Esophagus (tissue), 2 donors: Measurements from ENCODE around the gene PLAGL2. TPM values are rescaled to one million over a fixed set of nuclear protein-coding genes. Genes with fewer than 3 reads are reported as not detected.
A peak's percentile ranks its signal among the peaks of the same experiment; 100 is the strongest.

Experiments used
- H3K27ac ChIP-seq, 2 donors: one replicate each; pipeline ENCODE4 v1.5.1; 2013; ENCODE audit warnings: low read depth in 2 of 2, mild to moderate bottlenecking in 2 of 2, inconsistent platforms in 1 of 2, low read length in 1 of 2, moderate library complexity in 1 of 2
- H3K27me3 ChIP-seq, 2 donors: one replicate each; pipeline ENCODE4 v1.6.1; 2013; ENCODE audit warnings: low read length in 2 of 2, control low read depth in 1 of 2, mild to moderate bottlenecking in 1 of 2; ENCODE audit not compliant: insufficient read depth in 2 of 2, control insufficient read depth in 1 of 2
- H3K36me3 ChIP-seq, 2 donors: one replicate each; pipeline ENCODE4 v1.6.1; 2013; ENCODE audit warnings: low read length in 1 of 2; ENCODE audit not compliant: control insufficient read depth in 2 of 2, insufficient read depth in 2 of 2
- H3K4me1 ChIP-seq, 2 donors: one replicate each; pipeline ENCODE4 v1.6.1; 2013; ENCODE audit warnings: low read length in 1 of 2; ENCODE audit not compliant: control insufficient read depth in 2 of 2, insufficient read depth in 2 of 2
- H3K4me3 ChIP-seq, 2 donors: one replicate each; pipeline ENCODE4 v1.5.1; 2013; ENCODE audit warnings: low read length in 2 of 2, mild to moderate bottlenecking in 2 of 2, low read depth in 1 of 2, moderate library complexity in 1 of 2
- H3K9me3 ChIP-seq, 2 donors: one replicate each; pipeline ENCODE4 v1.6.1; 2013; ENCODE audit warnings: mild to moderate bottlenecking in 2 of 2, low read depth in 1 of 2, low read length in 1 of 2, moderate library complexity in 1 of 2; ENCODE audit not compliant: control insufficient read depth in 2 of 2, insufficient read depth in 1 of 2
- WGBS, 2 donors: extraction: QIAGEN DNeasy Blood & Tissue Kit; methylation state at CpG; one replicate each; pipeline ENCODE4 v1.1.7; 2013; 5-methylcytosine and 5-hydroxymethylcytosine counted together
- polyA plus RNA-seq, 2 donors: library from polyadenylated mRNA; stranded (reverse); fragments of 200-250 nt; gene quantifications; one replicate each; pipeline ENCODE4 v1.2.3, GENCODE V29; 2013
- donor health status: healthy with polysubstance abuse.
- donor health status: Bipolar disorder and iron deficiency.

The PLAGL2 gene
- polyA plus RNA-seq, 2 donors = 4.1 to 6.4 TPM

DNA sequence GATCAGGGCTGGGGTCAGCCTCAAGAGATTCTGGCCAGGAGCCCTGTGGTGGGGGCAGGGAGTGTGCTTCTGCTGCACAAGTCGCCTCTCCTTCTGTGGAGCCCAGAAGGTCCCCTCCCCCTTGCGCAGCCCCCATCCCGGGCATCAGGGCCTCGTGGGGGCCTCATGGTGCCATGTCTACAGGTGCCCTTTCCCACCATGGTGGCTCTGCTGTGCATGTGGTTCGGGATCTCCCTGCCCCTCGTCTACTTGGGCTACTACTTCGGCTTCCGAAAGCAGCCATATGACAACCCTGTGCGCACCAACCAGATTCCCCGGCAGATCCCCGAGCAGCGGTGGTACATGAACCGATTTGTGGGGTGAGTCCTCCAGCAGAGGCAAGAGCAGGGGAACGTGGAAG is 49.9 kb downstream of the PLAGL2 start:
- H3K36me3 ChIP-seq = peaks cover 17 to 49% of the 10 kb centered on the region in 2 donors
- H3K4me3 ChIP-seq = no peak overlapping the region
- H3K27ac ChIP-seq = no peak overlapping the region
- WGBS, 2 donors = 96 to 97% methylated on average over 14 of the region's 14 CpGs
- no peaks in the 10 kb centered on the region for H3K9me3 ChIP-seq
- H3K27me3 ChIP-seq = no peaks in the 10 kb centered on the region
- H3K4me1 ChIP-seq = peaks cover 0 to 9% of the 10 kb centered on the region in 2 donors

DNA sequence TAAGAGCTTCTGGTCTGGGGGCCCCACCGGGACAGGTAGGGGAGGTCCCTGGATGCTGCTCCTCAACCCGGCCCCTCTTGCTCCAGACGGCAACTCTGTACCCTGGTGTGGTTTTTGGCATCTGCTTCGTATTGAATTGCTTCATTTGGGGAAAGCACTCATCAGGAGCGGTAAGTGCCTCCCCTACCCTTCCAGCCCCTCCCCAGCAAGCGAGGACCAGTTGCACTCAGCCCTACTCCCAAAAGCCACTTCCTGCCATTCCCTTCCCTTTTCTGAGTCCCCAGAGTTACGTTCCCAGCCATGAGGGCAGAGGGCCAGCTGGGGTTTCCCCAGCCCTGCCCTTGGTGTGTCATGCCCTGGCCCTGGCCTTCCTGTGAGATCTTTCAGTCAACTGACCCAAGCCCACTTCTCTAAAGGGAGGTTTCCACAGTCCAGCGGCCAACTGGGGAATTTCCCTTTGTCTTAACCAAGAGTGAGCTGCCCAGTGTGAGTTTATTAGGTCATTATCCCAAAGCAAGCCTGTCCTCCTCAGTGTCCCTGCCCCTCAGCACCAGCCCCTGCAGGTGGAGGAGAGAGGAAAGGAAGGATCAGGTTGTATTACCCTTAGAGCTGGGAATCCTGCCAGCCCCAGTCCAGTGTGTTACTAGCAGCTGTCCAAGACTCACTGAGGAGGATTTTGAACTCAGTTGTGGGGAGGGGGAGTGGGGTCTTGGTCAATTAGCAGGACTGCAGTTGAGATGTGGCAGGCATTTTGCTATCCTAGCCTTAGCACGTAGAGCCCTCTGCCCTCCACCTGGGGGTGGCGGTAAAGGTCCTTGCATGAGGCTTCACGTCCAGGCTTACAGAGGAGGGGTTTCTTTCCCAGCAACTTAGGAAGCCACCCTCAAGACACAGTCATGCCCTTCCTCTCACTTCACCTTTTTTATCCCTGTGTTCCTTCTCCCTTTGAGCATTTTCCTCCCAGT is 52.2 kb downstream of the PLAGL2 start:
- Histone ChIP-seq H3K4me3 (no peak overlapping the region), H3K27me3 (no peaks in the 10 kb centered on the region), H3K27ac (peak overlapping the region; percentile 6 to 50), H3K9me3 (no peaks in the 10 kb centered on the region), H3K4me1 (peaks cover 0 to 9% of the 10 kb centered on the region in 2 donors), H3K36me3 (peaks cover 30 to 59% of the 10 kb centered on the region in 2 donors)
- WGBS, 2 donors = 44 to 47% methylated on average over 11 of the region's 11 CpGs

- H3K4me1 ChIP-seq = peaks cover 0 to 9% of the 10 kb centered on the region in 2 donors
- H3K36me3 ChIP-seq = peaks cover 32 to 54% of the 10 kb centered on the region in 2 donors
- no peak overlapping the region for H3K27ac ChIP-seq
- 95 to 100% methylated on average over 5 of the region's 5 CpGs for WGBS, 2 donors
- no peaks in the 10 kb centered on the region for H3K9me3 ChIP-seq
- no peak overlapping the region for H3K4me3 ChIP-seq
- no peaks in the 10 kb centered on the region for H3K27me3 ChIP-seq
Observed at GRCh38 chr20:32153771-32154170, 53.8 kb downstream of the PLAGL2 start.

GRCh38 chr20:32153156-32153665 is 54.3 kb downstream of the PLAGL2 start:
- H3K27ac ChIP-seq = no peak overlapping the region
- no peaks in the 10 kb centered on the region for H3K27me3 ChIP-seq
- peaks cover 0 to 9% of the 10 kb centered on the region in 2 donors for H3K4me1 ChIP-seq
- H3K36me3 ChIP-seq = peaks cover 29 to 51% of the 10 kb centered on the region in 2 donors
- no peaks in the 10 kb centered on the region for H3K9me3 ChIP-seq
- H3K4me3 ChIP-seq = no peak overlapping the region
- 96 to 97% methylated on average over 4 of the region's 4 CpGs for WGBS, 2 donors

GRCh38 chr20:32152421-32153155 is 55.0 kb downstream of the PLAGL2 start:
- WGBS, 2 donors = 89 to 93% methylated on average over 6 of the region's 6 CpGs
- Histone ChIP-seq H3K36me3 (peaks cover 23 to 46% of the 10 kb centered on the region in 2 donors), H3K4me3 (no peak overlapping the region), H3K4me1 (peaks cover 0 to 9% of the 10 kb centered on the region in 2 donors), H3K9me3 (no peaks in the 10 kb centered on the region), H3K27me3 (no peaks in the 10 kb centered on the region), H3K27ac (no peak overlapping the region)

- peaks cover 34 to 57% of the 10 kb centered on the region in 2 donors for H3K36me3 ChIP-seq
- no peaks in the 10 kb centered on the region for H3K27me3 ChIP-seq
- H3K4me3 ChIP-seq = no peak overlapping the region
- WGBS, 2 donors = 88 to 93% methylated on average over 10 of the region's 10 CpGs
- no peak overlapping the region for H3K27ac ChIP-seq
- H3K4me1 ChIP-seq = peaks cover 0 to 6% of the 10 kb centered on the region in 2 donors
- no peaks in the 10 kb centered on the region for H3K9me3 ChIP-seq
Observed at GRCh38 chr20:32150291-32150848, 57.2 kb downstream of the PLAGL2 start.

GRCh38 chr20:32149566-32150170 is 57.9 kb downstream of the PLAGL2 start:
- no peaks in the 10 kb centered on the region for H3K9me3 ChIP-seq
- H3K27me3 ChIP-seq = no peaks in the 10 kb centered on the region
- 89 to 92% methylated on average over 8 of the region's 8 CpGs for WGBS, 2 donors
- H3K4me3 ChIP-seq = no peak overlapping the region
- peaks cover 40 to 57% of the 10 kb centered on the region in 2 donors for H3K36me3 ChIP-seq
- H3K4me1 ChIP-seq = no peaks in the 10 kb centered on the region
- H3K27ac ChIP-seq = no peak overlapping the region

GRCh38 chr20:32144898-32145662 is 62.5 kb downstream of the PLAGL2 start:
- no peaks in the 10 kb centered on the region for H3K4me1 ChIP-seq
- 95% methylated on average over 8 of the region's 8 CpGs for WGBS, 2 donors
- no peak overlapping the region for H3K4me3 ChIP-seq
- H3K9me3 ChIP-seq = no peaks in the 10 kb centered on the region
- peaks cover 51 to 59% of the 10 kb centered on the region in 2 donors for H3K36me3 ChIP-seq
- H3K27ac ChIP-seq = no peak overlapping the region
- no peaks in the 10 kb centered on the region for H3K27me3 ChIP-seq
